Right renal pelvis (tissue), 4 donors: ENCODE results near the gene MACROD1. TPM values are rescaled to one million over a fixed set of nuclear protein-coding genes. Genes with fewer than 3 reads are reported as not detected.
"Not testable (repeated sequence)": the region's sequence is repeated elsewhere in the genome, so short reads cannot be mapped to it uniquely, and the experiment has no call there.

Experiments used
- DNase-seq, 4 donors: peaks; one replicate each; pipeline ENCODE4 v3.0.0-alpha.2; 2013; ENCODE audit warnings: low read depth in 4 of 4, low spot score in 3 of 4, missing footprints in 1 of 4
- polyA plus RNA-seq, 4 donors: library from polyadenylated mRNA; unstranded; fragments of 120-200 nt; gene quantifications; one replicate each; pipeline ENCODE4 v1.2.1, GENCODE V29; 2013; ENCODE audit not compliant: insufficient read length in 4 of 4

Gene MACROD1
- polyA plus RNA-seq, 4 donors: 13.6 to 18.9 (median 14.1) TPM

GRCh38 chr11:63979426-63979825, 186.5 kb downstream of the MACROD1 start:
- DNase-seq: no peak

- no peak for DNase-seq
Observed at GRCh38 chr11:63978551-63979239, 187.2 kb downstream of the MACROD1 start.

- DNase-seq: peak; percentile 96 to 100 (median 100)
Observed at GRCh38 chr11:63974259-63975143, 191.4 kb downstream of the MACROD1 start, which contains the start of gene COX8A. Gene COX8A (plus strand): TSS chr11:63974620. CDS start chr11:63974681, 61 bp downstream.

- not testable (repeated sequence) for DNase-seq
Observed at GRCh38 chr11:63973912-63974258, 192.0 kb downstream of the MACROD1 start.

GRCh38 chr11:63970902-63971301, 195.0 kb downstream of the MACROD1 start:
- no peak for DNase-seq

GRCh38 chr11:63969461-63969860, 196.5 kb downstream of the MACROD1 start:
- DNase-seq: no peak

- DNase-seq: no peak
Observed at GRCh38 chr11:63966444-63966843, 199.5 kb downstream of the MACROD1 start.

GRCh38 chr11:63963895-63964294, 202.0 kb downstream of the MACROD1 start:
- DNase-seq: not testable (repeated sequence)

GRCh38 chr11:63961608-63962412, 204.1 kb downstream of the MACROD1 start:
- no peak for DNase-seq

GRCh38 chr11:63958008-63958407, 207.9 kb downstream of the MACROD1 start:
- no peak for DNase-seq

GRCh38 chr11:63952570-63952969, 213.3 kb downstream of the MACROD1 start:
- no peak for DNase-seq

GRCh38 chr11:63951779-63952536, 214.0 kb downstream of the MACROD1 start:
- DNase-seq: no peak

Other genes starting within 250 kb of the MACROD1 start
- 10 to 100 TPM; 10.5 to 14.5 (median 13.1) TPM for gene RCOR2, start 248.9 kb downstream of the MACROD1 start, polyA plus RNA-seq
- gene NAA40, start 227.1 kb downstream of the MACROD1 start, polyA plus RNA-seq: 10 to 100 TPM; 30.3 to 36.5 (median 32.0) TPM
- gene COX8A, start 191.5 kb downstream of the MACROD1 start, polyA plus RNA-seq: 100 to 1,000 TPM; 224 to 368 (median 262) TPM
- gene OTUB1, start 179.7 kb downstream of the MACROD1 start, polyA plus RNA-seq: 100 to 1,000 TPM; 102 to 109 (median 106) TPM
- gene FLRT1, start 130.2 kb downstream of the MACROD1 start, polyA plus RNA-seq: 1 to 10 TPM; 2.6 to 4.1 (median 3.1) TPM
- gene STIP1, start 20.1 kb upstream of the MACROD1 start, polyA plus RNA-seq: 100 to 1,000 TPM; 188 to 239 (median 197) TPM
- gene FERMT3, start 40.6 kb upstream of the MACROD1 start, polyA plus RNA-seq: 1 to 10 TPM; 5.0 to 9.2 (median 5.8) TPM
- gene TRPT1, start 60.1 kb upstream of the MACROD1 start, polyA plus RNA-seq: 10 to 100 TPM; 41.9 to 52.0 (median 44.9) TPM
- gene NUDT22, start 60.2 kb upstream of the MACROD1 start, polyA plus RNA-seq: 10 to 100 TPM; 20.1 to 31.8 (median 22.9) TPM
- 10 to 100 TPM; 62.1 to 75.6 (median 63.9) TPM for gene DNAJC4, start 64.4 kb upstream of the MACROD1 start, polyA plus RNA-seq
- gene VEGFB, start 68.5 kb upstream of the MACROD1 start, polyA plus RNA-seq: 10 to 100 TPM; 80.7 to 98.7 (median 93.8) TPM
- gene FKBP2, start 75.0 kb upstream of the MACROD1 start, polyA plus RNA-seq: 100 to 1,000 TPM in 1 of 4 donors, 10 to 100 TPM in 3; 76.2 to 109 (median 85.7) TPM
- gene PPP1R14B, start 80.8 kb upstream of the MACROD1 start, polyA plus RNA-seq: 10 to 100 TPM; 61.9 to 88.4 (median 74.0) TPM
- 10 to 100 TPM; 12.2 to 15.1 (median 13.8) TPM for gene PLCB3, start 85.4 kb upstream of the MACROD1 start, polyA plus RNA-seq
- gene BAD, start 118.6 kb upstream of the MACROD1 start, polyA plus RNA-seq: 10 to 100 TPM; 44.2 to 69.5 (median 49.2) TPM
- gene GPR137, start 119.7 kb upstream of the MACROD1 start, polyA plus RNA-seq: 10 to 100 TPM; 30.3 to 46.9 (median 35.1) TPM
- gene KCNK4, start 125.2 kb upstream of the MACROD1 start, polyA plus RNA-seq: under 1 TPM in 1 of 4 donors, not detected in 3; 0.08 TPM
- gene CATSPERZ, start 134.2 kb upstream of the MACROD1 start, polyA plus RNA-seq: under 1 TPM in 1 of 4 donors, not detected in 3; 0.29 TPM
- gene ESRRA, start 139.4 kb upstream of the MACROD1 start, polyA plus RNA-seq: 10 to 100 TPM; 17.9 to 27.7 (median 18.5) TPM
- gene TRMT112, start 151.4 kb upstream of the MACROD1 start, polyA plus RNA-seq: 100 to 1,000 TPM; 214 to 270 (median 239) TPM
- gene PRDX5, start 152.0 kb upstream of the MACROD1 start, polyA plus RNA-seq: 100 to 1,000 TPM; 183 to 250 (median 192) TPM
- 1 to 10 TPM; 2.1 to 3.2 (median 2.9) TPM for gene CCDC88B, start 174.1 kb upstream of the MACROD1 start, polyA plus RNA-seq
- gene RPS6KA4, start 193.0 kb upstream of the MACROD1 start, polyA plus RNA-seq: 10 to 100 TPM; 10.5 to 15.4 (median 11.5) TPM